Astrocyte (in vitro differentiated cells and primary cell): Measurements from ENCODE around the gene KAT2B. TPM values are rescaled to one million over a fixed set of nuclear protein-coding genes. Genes with fewer than 3 reads are reported as not detected.

ENCODE experiments used
- DNase-seq: peaks from one replicate; pipeline ENCODE4 v3.0.0-alpha.2; 2010; ENCODE audit warnings: low read depth
- FAIRE-seq: peaks from 2 replicates; lab custom pipeline; 2011; peaks lifted over from hg19 to GRCh38; lab: Jason Lieb, UNC
- H2AFZ ChIP-seq: 2 replicates; pipeline ENCODE4 v1.6.0; 2012; ENCODE audit warnings: low read depth, low read length, inconsistent platforms
- H3K27ac ChIP-seq: 2 replicates; pipeline ENCODE4 v1.5.1; 2011; ENCODE audit warnings: low read depth, low read length, inconsistent platforms
- H3K27me3 ChIP-seq: 2 replicates; pipeline ENCODE4 v1.6.0; 2011; ENCODE audit warnings: low read length, inconsistent platforms; ENCODE audit not compliant: insufficient read depth
- H3K36me3 ChIP-seq: 2 replicates; pipeline ENCODE4 v1.5.1; 2011; ENCODE audit warnings: low read length, inconsistent platforms; ENCODE audit not compliant: insufficient read depth
- H3K4me1 ChIP-seq: 2 replicates; pipeline ENCODE4 v1.5.1; 2011; ENCODE audit warnings: low read length, inconsistent platforms; ENCODE audit not compliant: insufficient read depth
- H3K4me2 ChIP-seq: 2 replicates; pipeline ENCODE4 v1.6.0; 2012; ENCODE audit warnings: low read length, inconsistent platforms
- H3K4me3 ChIP-seq: 2 replicates; pipeline ENCODE4 v1.5.1; 2011; ENCODE audit warnings: low read depth, mild to moderate bottlenecking, low read length, inconsistent platforms; ENCODE audit not compliant: insufficient read depth
- H3K79me2 ChIP-seq: 2 replicates; pipeline ENCODE4 v1.6.0; 2012; ENCODE audit warnings: mild to moderate bottlenecking, low read length, inconsistent platforms; ENCODE audit not compliant: insufficient read depth
- H3K9ac ChIP-seq: 2 replicates; pipeline ENCODE4 v1.6.0; 2012; ENCODE audit warnings: mild to moderate bottlenecking, low read length, inconsistent platforms
- H3K9me3 ChIP-seq: 2 replicates; pipeline ENCODE4 v1.5.1; 2012; ENCODE audit warnings: low read depth, mild to moderate bottlenecking, low read length, inconsistent platforms; ENCODE audit not compliant: insufficient read depth
- H4K20me1 ChIP-seq: 2 replicates; pipeline ENCODE4 v1.6.0; 2012; ENCODE audit warnings: low read length, inconsistent platforms; ENCODE audit not compliant: insufficient read depth
- H3K27ac Mint-ChIP-seq: one replicate; pipeline ENCODE4 v1.8.0; 2021; ENCODE audit warnings: mild to moderate bottlenecking, mixed read lengths; ENCODE audit not compliant: unreplicated experiment
- H3K27me3 Mint-ChIP-seq: one replicate; pipeline ENCODE4 v1.8.0; 2021; ENCODE audit warnings: low read depth, mixed read lengths; ENCODE audit not compliant: unreplicated experiment
- H3K36me3 Mint-ChIP-seq: one replicate; pipeline ENCODE4 v1.8.0; 2021; ENCODE audit warnings: low read depth, mixed read lengths; ENCODE audit not compliant: unreplicated experiment
- H3K4me1 Mint-ChIP-seq: one replicate; pipeline ENCODE4 v1.8.0; 2021; ENCODE audit warnings: low read depth, mixed read lengths; ENCODE audit not compliant: unreplicated experiment
- H3K4me3 Mint-ChIP-seq: one replicate; pipeline ENCODE4 v1.8.0; 2021; ENCODE audit warnings: mild to moderate bottlenecking, moderate library complexity, mixed read lengths; ENCODE audit not compliant: unreplicated experiment
- H3K9me3 Mint-ChIP-seq: one replicate; pipeline ENCODE4 v1.8.0; 2021; ENCODE audit warnings: mild to moderate bottlenecking, mixed read lengths; ENCODE audit not compliant: unreplicated experiment
- CTCF ChIP-seq: IDR thresholded peaks from 2 replicates; pipeline ENCODE4 v1.5.1; 2011; ENCODE audit warnings: low read depth, mild to moderate bottlenecking, inconsistent platforms, low read length, moderate library complexity; ENCODE audit not compliant: insufficient read depth
- EZH2 ChIP-seq: IDR thresholded peaks from 2 replicates; pipeline ENCODE4 v1.6.1; 2012; ENCODE audit warnings: mild to moderate bottlenecking, low read length, inconsistent platforms; ENCODE audit not compliant: insufficient read depth
- total RNA-seq: library from RNA; stranded (reverse); gene quantifications from 2 replicates; pipeline ENCODE4 v1.2.1, GENCODE V29; 2021

KAT2B gene
- total RNA-seq, 1 donor from 2014 or later = 4.9 TPM

GRCh38 chr3:20022954-20023622 lies 17.2 kb upstream of the KAT2B start:
- H3K27ac Mint-ChIP-seq = no peak overlapping the region
- no peak for FAIRE-seq

GRCh38 chr3:20023623-20024405 lies 16.4 kb upstream of the KAT2B start:
- Mint-ChIP-seq H3K4me1 (peaks cover 7% of the 10 kb centered on the region), H3K27ac (no peak overlapping the region), H3K27me3 (no peaks in the 10 kb centered on the region), H3K36me3 (no peaks in the 10 kb centered on the region), H3K4me3 (no peak overlapping the region), H3K9me3 (no peaks in the 10 kb centered on the region)
- no peaks in the 10 kb centered on the region for H4K20me1 ChIP-seq
- no peaks in the 10 kb centered on the region for H3K9me3 ChIP-seq
- no peak overlapping the region for H3K9ac ChIP-seq
- H3K27ac ChIP-seq = no peak overlapping the region
- no peak overlapping the region for H3K4me2 ChIP-seq
- no peaks in the 10 kb centered on the region for H3K36me3 ChIP-seq
- TF ChIP-seq EZH2 (no peak), CTCF (no peak)
- H2AFZ ChIP-seq = no peak overlapping the region
- H3K27me3 ChIP-seq = no peaks in the 10 kb centered on the region
- no peak for FAIRE-seq
- H3K4me3 ChIP-seq = no peak overlapping the region
- no peak for DNase-seq
- no peaks in the 10 kb centered on the region for H3K4me1 ChIP-seq
- no peaks in the 10 kb centered on the region for H3K79me2 ChIP-seq

More at GRCh38 chr3:20022954-20023622, 17.2 kb upstream of the KAT2B start:
- Histone ChIP-seq H3K9me3 (no peaks in the 10 kb centered on the region), H3K79me2 (no peaks in the 10 kb centered on the region), H3K4me3 (no peak overlapping the region), H3K27ac (no peak overlapping the region), H3K4me1 (no peaks in the 10 kb centered on the region), H3K9ac (no peak overlapping the region), H3K27me3 (no peaks in the 10 kb centered on the region), H3K36me3 (no peaks in the 10 kb centered on the region), H3K4me2 (no peak overlapping the region), H4K20me1 (no peaks in the 10 kb centered on the region), H2AFZ (no peak overlapping the region)
- Mint-ChIP-seq H3K4me1 (peaks cover 7% of the 10 kb centered on the region), H3K9me3 (no peaks in the 10 kb centered on the region), H3K36me3 (no peaks in the 10 kb centered on the region), H3K27me3 (no peaks in the 10 kb centered on the region), H3K4me3 (no peak overlapping the region)
- no peak for DNase-seq
- TF ChIP-seq EZH2 (no peak), CTCF (no peak)

- no peaks in the 10 kb centered on the region for H3K36me3 Mint-ChIP-seq
- FAIRE-seq (no peak), DNase-seq (no peak)
- H3K79me2 ChIP-seq = no peaks in the 10 kb centered on the region
- no peak overlapping the region for H3K4me3 ChIP-seq
- no peak overlapping the region for H3K9ac ChIP-seq
- H4K20me1 ChIP-seq = no peaks in the 10 kb centered on the region
- no peak overlapping the region for H3K4me3 Mint-ChIP-seq
- no peaks in the 10 kb centered on the region for H3K9me3 ChIP-seq
- no peak overlapping the region for H3K27ac Mint-ChIP-seq
- H3K36me3 ChIP-seq = no peaks in the 10 kb centered on the region
- peaks cover 7% of the 10 kb centered on the region for H3K4me1 Mint-ChIP-seq
- H3K9me3 Mint-ChIP-seq = no peaks in the 10 kb centered on the region
- no peak overlapping the region for H3K4me2 ChIP-seq
- H3K27ac ChIP-seq = no peak overlapping the region
- no peak for TF ChIP-seq EZH2
- TF ChIP-seq CTCF = no peak
- no peaks in the 10 kb centered on the region for H3K27me3 ChIP-seq
- H2AFZ ChIP-seq = no peak overlapping the region
- H3K27me3 Mint-ChIP-seq = no peaks in the 10 kb centered on the region
- H3K4me1 ChIP-seq = no peaks in the 10 kb centered on the region
Observed at GRCh38 chr3:20027136-20027535, 13.1 kb upstream of the KAT2B start.
